NCI-H2029 (cell line): ENCODE data around the gene PHF24.
"Not testable (repeated sequence)": the region's sequence is repeated elsewhere in the genome, so short reads cannot be mapped to it uniquely, and the experiment has no call there.

Source experiments
- DNase-seq: peaks from one replicate; lab custom pipeline; 2025; lab: John Stamatoyannopoulos, UW

Gene PHF24

GRCh38 chr9:34997379-34997781 lies 39.3 kb downstream of the PHF24 start:
- no peak for DNase-seq

- no peak for DNase-seq
These were observed 40.2 kb downstream of the PHF24 start for GRCh38 chr9:34998266-34998665.

GRCh38 chr9:34999576-34999975 lies 41.5 kb downstream of the PHF24 start:
- no peak for DNase-seq

GRCh38 chr9:35000535-35001284 lies 42.6 kb downstream of the PHF24 start:
- DNase-seq, result no peak

- no peak for DNase-seq
These were observed 43.2 kb downstream of the PHF24 start for GRCh38 chr9:35001285-35001677.

GRCh38 chr9:35001803-35002502 lies 43.9 kb downstream of the PHF24 start:
- DNase-seq, result no peak

- no peak for DNase-seq
These were observed 44.5 kb downstream of the PHF24 start for GRCh38 chr9:35002623-35003022.

GRCh38 chr9:35004299-35004698 lies 46.2 kb downstream of the PHF24 start:
- not testable (repeated sequence) for DNase-seq

GRCh38 chr9:35010351-35010958 lies 52.4 kb downstream of the PHF24 start:
- DNase-seq, result no peak

GRCh38 chr9:35014517-35014916 lies 56.4 kb downstream of the PHF24 start:
- no peak for DNase-seq

GRCh38 chr9:35023443-35023842 lies 65.4 kb downstream of the PHF24 start:
- not testable (repeated sequence) for DNase-seq

- DNase-seq, result no peak
These were observed 68.6 kb downstream of the PHF24 start for GRCh38 chr9:35026671-35027070.

GRCh38 chr9:35027374-35027773 lies 69.3 kb downstream of the PHF24 start:
- no peak for DNase-seq

- DNase-seq, result no peak
These were observed 69.8 kb downstream of the PHF24 start for GRCh38 chr9:35027860-35028259.

GRCh38 chr9:35028341-35028740 lies 70.3 kb downstream of the PHF24 start:
- no peak for DNase-seq

- DNase-seq, result no peak
These were observed 71.2 kb downstream of the PHF24 start for GRCh38 chr9:35029241-35029640.

- DNase-seq, result peak; percentile 18
These were observed 71.8 kb downstream of the PHF24 start for GRCh38 chr9:35029852-35030251.
